ENCODE data around the gene PRKAR1B.
"Not testable (repeated sequence)": the region's sequence is repeated elsewhere in the genome, so short reads cannot be mapped to it uniquely, and the experiment has no call there.

The PRKAR1B gene

DNA sequence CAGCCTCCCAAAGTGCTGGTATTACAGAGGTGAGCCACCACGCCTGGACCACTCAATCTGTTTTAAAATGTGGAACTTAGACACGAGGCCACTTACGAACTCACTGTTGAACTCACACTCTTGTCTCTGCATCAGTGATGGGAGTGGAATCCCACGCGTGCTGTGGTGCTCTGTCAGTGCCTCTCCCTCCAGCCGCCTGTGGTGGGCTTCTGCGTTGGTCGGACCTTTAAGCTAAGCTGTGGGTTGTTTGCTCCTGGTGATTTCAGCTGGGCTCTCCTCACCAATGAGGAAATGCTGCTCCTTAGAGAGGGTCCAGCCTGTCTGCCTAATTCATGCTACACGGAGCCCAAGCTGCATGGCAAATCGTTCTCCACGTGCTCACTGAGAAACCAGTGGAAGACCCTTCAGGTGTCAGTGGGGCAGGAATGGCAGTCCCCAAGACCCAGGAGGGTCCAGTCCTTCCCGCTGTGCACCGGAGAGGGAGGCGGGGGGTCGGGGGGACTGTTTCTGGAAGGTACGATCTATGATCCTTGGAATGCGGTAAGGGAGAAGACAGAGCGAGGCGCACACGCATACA is 17.9 kb upstream of the PRKAR1B start:
- H3K9me3 Mint-ChIP-seq = no peaks in the 10 kb centered on the region
- peaks cover 14% of the 10 kb centered on the region for H3K4me1 Mint-ChIP-seq
- H3K27me3 Mint-ChIP-seq (ENCODE audit: low read depth, poor library complexity) = no peaks in the 10 kb centered on the region
- peaks cover 45% of the 10 kb centered on the region for H3K36me3 Mint-ChIP-seq (ENCODE audit: low read depth)
- TF ChIP-seq, protein P1, sequence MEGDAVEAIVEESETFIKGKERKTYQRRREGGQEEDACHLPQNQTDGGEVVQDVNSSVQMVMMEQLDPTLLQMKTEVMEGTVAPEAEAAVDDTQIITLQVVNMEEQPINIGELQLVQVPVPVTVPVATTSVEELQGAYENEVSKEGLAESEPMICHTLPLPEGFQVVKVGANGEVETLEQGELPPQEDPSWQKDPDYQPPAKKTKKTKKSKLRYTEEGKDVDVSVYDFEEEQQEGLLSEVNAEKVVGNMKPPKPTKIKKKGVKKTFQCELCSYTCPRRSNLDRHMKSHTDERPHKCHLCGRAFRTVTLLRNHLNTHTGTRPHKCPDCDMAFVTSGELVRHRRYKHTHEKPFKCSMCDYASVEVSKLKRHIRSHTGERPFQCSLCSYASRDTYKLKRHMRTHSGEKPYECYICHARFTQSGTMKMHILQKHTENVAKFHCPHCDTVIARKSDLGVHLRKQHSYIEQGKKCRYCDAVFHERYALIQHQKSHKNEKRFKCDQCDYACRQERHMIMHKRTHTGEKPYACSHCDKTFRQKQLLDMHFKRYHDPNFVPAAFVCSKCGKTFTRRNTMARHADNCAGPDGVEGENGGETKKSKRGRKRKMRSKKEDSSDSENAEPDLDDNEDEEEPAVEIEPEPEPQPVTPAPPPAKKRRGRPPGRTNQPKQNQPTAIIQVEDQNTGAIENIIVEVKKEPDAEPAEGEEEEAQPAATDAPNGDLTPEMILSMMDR (IDR thresholded peaks at IDR 0.05) = no peak
- no peak overlapping the region for H3K4me3 Mint-ChIP-seq
- no peak overlapping the region for H3K27ac Mint-ChIP-seq
- no peak for DNase-seq

DNA sequence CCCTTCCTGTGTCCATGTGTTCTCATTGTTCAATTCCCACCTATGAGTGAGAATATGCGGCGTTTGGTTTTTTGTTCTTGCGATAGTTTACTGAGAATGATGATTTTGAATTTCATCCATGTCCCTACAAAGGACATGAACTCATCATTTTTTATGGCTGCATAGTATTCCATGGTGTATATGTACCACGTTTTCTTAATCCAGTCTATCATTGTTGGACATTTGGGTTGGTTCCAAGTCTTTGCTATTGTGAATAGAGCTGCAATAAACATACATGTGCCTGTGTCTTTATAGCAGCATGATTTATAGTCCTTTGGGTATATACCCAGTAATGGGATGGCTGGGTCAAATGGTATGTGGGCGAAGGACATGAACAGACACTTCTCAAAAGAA is 17.0 kb upstream of the PRKAR1B start:
- not testable (repeated sequence) for H3K27ac Mint-ChIP-seq; H3K4me1 Mint-ChIP-seq; H3K27me3 Mint-ChIP-seq (ENCODE audit: low read depth, poor library complexity); H3K9me3 Mint-ChIP-seq; DNase-seq; H3K4me3 Mint-ChIP-seq
- H3K36me3 Mint-ChIP-seq (ENCODE audit: low read depth) = peaks cover 45% of the 10 kb centered on the region

DNA sequence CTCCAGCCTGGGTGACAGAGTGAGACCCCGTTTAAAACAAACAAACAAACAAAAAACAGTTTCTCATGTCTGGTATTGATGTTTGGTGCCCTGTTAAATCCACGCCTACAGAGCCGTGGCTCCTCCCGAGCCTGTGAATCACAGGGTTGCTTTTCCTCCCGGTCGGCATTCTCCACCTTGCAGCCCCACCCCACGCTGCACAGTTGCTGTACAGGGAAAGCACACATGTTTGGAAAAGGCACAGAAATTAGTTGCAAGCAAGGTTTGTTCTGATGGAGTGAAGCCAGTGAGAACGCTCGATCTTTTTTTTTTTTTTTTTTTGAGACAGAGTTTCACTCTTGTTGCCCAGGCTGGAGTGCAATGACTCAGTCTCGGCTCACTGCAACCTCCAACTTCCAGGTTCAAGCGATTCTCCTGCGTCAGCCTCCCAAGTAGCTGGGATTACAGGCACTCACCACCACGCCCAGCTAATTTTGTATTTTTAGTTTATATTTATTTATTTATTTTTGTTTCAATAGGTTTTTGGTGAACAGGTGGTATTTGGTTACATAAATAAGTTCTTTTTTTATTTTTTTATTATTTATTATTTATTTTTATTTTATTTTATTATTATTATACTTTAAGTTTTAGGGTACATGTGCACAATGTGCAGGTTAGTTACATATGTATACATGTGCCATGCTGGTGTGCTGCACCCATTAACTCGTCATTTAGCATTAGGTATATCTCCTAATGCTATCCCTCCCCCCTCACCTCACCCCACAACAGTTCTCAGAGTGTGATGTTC is 16.5 kb upstream of the PRKAR1B start:
- H3K36me3 Mint-ChIP-seq (ENCODE audit: low read depth) = peaks cover 45% of the 10 kb centered on the region
- H3K27me3 Mint-ChIP-seq (ENCODE audit: low read depth, poor library complexity); H3K27ac Mint-ChIP-seq; H3K4me3 Mint-ChIP-seq; DNase-seq; H3K9me3 Mint-ChIP-seq; H3K4me1 Mint-ChIP-seq: not testable (repeated sequence)

DNA sequence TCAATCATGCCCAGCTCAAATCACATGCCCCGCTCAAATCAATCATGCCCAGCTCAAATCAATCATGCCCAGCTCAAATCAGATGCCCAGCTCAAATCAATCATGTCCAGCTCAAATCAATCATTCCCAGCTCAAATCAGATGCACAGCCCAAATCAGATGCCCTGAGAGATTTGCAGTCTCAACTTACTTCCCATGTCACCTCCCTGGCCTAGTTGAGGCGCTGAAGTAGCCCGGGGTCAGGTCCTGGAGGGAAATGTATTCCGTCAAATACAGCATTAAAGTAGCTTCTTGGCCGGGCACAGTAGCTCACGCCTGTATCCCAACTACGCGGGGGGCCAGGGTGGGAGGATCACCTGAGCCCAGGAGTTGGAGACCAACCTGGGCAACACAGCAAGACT is 15.7 kb upstream of the PRKAR1B start:
- H3K36me3 Mint-ChIP-seq (ENCODE audit: low read depth) = peaks cover 46% of the 10 kb centered on the region
- H3K4me3 Mint-ChIP-seq = no peak overlapping the region
- no peak for DNase-seq
- H3K27me3 Mint-ChIP-seq (ENCODE audit: low read depth, poor library complexity) = no peaks in the 10 kb centered on the region
- no peak overlapping the region for H3K27ac Mint-ChIP-seq
- TF ChIP-seq, protein P1 (IDR thresholded peaks at IDR 0.05) = no peak
- H3K4me1 Mint-ChIP-seq = peaks cover 4% of the 10 kb centered on the region
- H3K9me3 Mint-ChIP-seq = no peaks in the 10 kb centered on the region

DNA sequence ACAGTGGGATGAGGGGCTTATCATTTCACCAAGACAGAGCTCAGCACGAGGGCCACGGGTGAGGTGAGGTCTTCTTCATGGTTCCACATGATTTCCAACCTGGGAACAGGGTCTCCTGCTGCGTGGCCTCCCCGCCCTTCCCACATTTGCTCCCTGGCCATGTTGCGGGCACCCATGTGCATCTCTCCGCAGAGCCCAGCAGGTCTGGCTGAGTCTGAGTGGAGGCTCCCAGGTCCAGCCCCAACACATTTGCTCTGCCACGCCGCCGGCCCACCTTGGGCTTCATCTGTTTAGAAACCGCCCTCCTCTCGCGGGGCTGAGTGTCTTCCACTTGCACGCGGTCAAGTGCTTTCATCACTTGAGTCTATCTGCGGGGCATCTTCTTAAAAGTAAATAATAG is 14.8 kb upstream of the PRKAR1B start:
- DNase-seq = no peak
- Mint-ChIP-seq H3K27me3 (ENCODE audit: low read depth, poor library complexity) (no peaks in the 10 kb centered on the region), H3K4me1 (peaks cover 9% of the 10 kb centered on the region), H3K9me3 (no peaks in the 10 kb centered on the region), H3K27ac (peak overlapping the region; percentile 91), H3K4me3 (no peak overlapping the region), H3K36me3 (ENCODE audit: low read depth) (peaks cover 53% of the 10 kb centered on the region)
- TF ChIP-seq, protein P1 (IDR thresholded peaks at IDR 0.05) = no peak

DNA sequence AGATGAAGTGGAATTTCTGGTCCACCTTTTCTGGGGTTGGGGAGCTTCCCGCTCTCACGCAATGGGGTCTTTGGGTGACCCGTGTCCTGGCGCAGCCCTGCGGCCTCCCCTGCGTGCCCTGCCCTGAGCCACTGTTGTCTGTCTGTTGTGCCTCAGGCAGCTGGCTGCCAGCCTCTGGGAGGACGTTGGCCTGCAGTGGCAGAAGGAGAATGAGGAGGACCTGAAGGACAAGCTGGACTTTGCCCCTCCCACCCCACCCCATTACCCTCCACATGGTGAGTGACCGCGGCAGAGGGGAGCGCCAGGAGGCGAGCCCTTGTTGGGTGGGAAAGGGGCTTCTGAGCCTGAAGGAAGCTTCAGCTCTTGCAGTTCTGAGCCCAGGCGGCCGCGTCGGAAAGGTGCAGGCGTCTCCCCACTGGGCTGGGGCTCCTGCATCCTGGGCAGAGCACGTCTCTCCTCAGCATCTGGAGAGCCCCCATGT is 14.2 kb upstream of the PRKAR1B start:
- no peaks in the 10 kb centered on the region for H3K27me3 Mint-ChIP-seq (ENCODE audit: low read depth, poor library complexity)
- TF ChIP-seq, protein P1 (IDR thresholded peaks at IDR 0.05) = no peak
- H3K9me3 Mint-ChIP-seq = no peaks in the 10 kb centered on the region
- peaks cover 9% of the 10 kb centered on the region for H3K4me1 Mint-ChIP-seq
- peaks cover 53% of the 10 kb centered on the region for H3K36me3 Mint-ChIP-seq (ENCODE audit: low read depth)
- no peak overlapping the region for H3K4me3 Mint-ChIP-seq
- DNase-seq = no peak
- no peak overlapping the region for H3K27ac Mint-ChIP-seq
